ENCODE results near the gene GPC6. TPM values are rescaled to one million over a fixed set of nuclear protein-coding genes. Genes with fewer than 3 reads are reported as not detected.

Gene GPC6
- total and polyA plus RNA-seq, 9 of the 15 experiments (the other 6 are each of a cell fraction or from before 2014, with no cell fraction given), result under 0.01 to 0.20 (median 0.01) TPM; not detected in 4

DNA sequence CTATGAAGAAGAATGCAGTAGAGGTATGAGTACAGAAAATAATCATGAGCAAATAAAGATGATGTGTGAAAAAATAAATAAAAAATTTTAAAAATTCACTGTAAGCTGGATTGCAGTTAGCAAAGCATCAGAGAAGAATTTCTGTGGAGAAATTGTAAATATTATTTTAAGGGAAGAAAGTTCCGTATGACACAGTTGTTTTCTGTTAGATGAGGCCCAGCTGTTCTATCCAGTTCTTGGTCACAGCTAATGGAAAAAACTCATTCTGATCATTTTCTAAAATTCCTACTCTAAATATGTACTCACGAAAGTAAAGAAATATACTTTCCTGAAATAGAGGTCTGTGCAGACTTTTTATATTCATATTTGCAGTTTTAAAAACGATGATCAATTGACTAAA is 674.1 kb downstream of the GPC6 start:
- Histone ChIP-seq H3K4me3 (no peak overlapping the region), H3K4me1 (replicated peaks in 1 of 2; ENCODE audit: control insufficient read depth in 2 of 2, insufficient read depth in 2 of 2, low read length in 2 of 2) (no peaks in the 10 kb centered on the region), H3K27ac (ENCODE audit: extremely low read depth, low read depth, low read length) (no peak overlapping the region), H4K20me1 (replicated peaks; ENCODE audit: control insufficient read depth, insufficient read depth, low read length) (no peaks in the 10 kb centered on the region), H3K27me3 (ENCODE audit: control insufficient read depth in 2 of 2, insufficient read depth in 2 of 2, low read length in 2 of 2) (no peaks in the 10 kb centered on the region), H3K9me3 (replicated peaks; ENCODE audit: control insufficient read depth, insufficient read depth, low read depth, low read length) (no peaks in the 10 kb centered on the region), H3K9me1 (ENCODE audit: control insufficient read depth, insufficient read depth, low read length) (no peaks in the 10 kb centered on the region), H3K9ac (ENCODE audit: insufficient read depth in 1 of 2, low read depth in 2 of 2, low read length in 2 of 2) (no peak overlapping the region), H3K79me2 (ENCODE audit: control insufficient read depth, insufficient read depth, low read length) (no peaks in the 10 kb centered on the region), H2AFZ (ENCODE audit: low read depth, low read length) (no peak overlapping the region), H3K4me2 (ENCODE audit: insufficient read depth, low read length) (no peak overlapping the region), H3K36me3 (ENCODE audit: control insufficient read depth, insufficient read depth, low read length) (no peaks in the 10 kb centered on the region)
- ATAC-seq (no peak), DNase-seq (ENCODE audit: extremely low read depth in 1 of 4, low spot score in 3 of 4) (no peak), FAIRE-seq (no peak)
- in situ Hi-C loops (cut with MboI) (no loop called here), intact Hi-C loops (cut with micrococcal nuclease) (no loop called here)
- no TSS peak for BruUV-seq (replicated peaks)
- TF ChIP-seq ZNF324 (CRISPR knock-in tag; IDR thresholded peaks at IDR 0.05), result no peak
- CTCF ChIA-PET (ENCODE audit: low intra/inter-chr PET ratio), result no interaction called here
- WGBS (ENCODE audit: insufficient coverage, low coverage, missing lambda C conversion rate), result 0% methylated on average over 3 of the region's 3 CpGs
- POLR2A ChIA-PET, result no interaction called here

DNA sequence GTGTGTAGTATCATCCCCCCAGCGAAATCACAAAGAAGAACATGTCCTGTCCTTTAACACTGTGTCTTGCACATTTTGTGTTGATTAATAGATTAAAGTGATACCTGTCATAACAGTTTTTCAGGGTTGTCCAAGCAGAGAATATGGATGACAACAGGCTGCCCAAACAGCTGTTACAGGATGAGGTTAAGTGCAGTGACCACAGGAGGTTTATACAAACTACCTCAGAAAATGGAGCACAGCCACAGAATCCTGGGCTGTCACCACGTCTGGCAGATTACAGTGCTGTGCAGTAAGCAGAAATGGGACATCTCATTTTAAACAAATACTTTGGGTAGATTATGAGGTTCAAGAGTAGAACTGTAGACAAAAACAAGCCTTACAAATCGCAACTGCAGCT is 677.3 kb downstream of the GPC6 start:
- no TSS peak for BruUV-seq (replicated peaks)
- H3K9me3 ChIP-seq (replicated peaks; ENCODE audit: control insufficient read depth, insufficient read depth, low read depth, low read length), result no peaks in the 10 kb centered on the region

More for the DNA sequence above, 677.3 kb downstream of the GPC6 start:
- H3K27ac ChIP-seq (ENCODE audit: extremely low read depth, low read depth, low read length), result no peak overlapping the region
- H3K36me3 ChIP-seq (ENCODE audit: control insufficient read depth, insufficient read depth, low read length), result no peaks in the 10 kb centered on the region
- ATAC-seq (no peak), FAIRE-seq (no peak), DNase-seq (ENCODE audit: extremely low read depth in 1 of 4, low spot score in 3 of 4) (no peak)
- CTCF ChIA-PET (ENCODE audit: low intra/inter-chr PET ratio), result no interaction called here
- H4K20me1 ChIP-seq (replicated peaks; ENCODE audit: control insufficient read depth, insufficient read depth, low read length), result no peaks in the 10 kb centered on the region
- no peak overlapping the region for H3K4me2 ChIP-seq (ENCODE audit: insufficient read depth, low read length)
- in situ Hi-C loops (cut with MboI), result no loop called here
- no peaks in the 10 kb centered on the region for H3K79me2 ChIP-seq (ENCODE audit: control insufficient read depth, insufficient read depth, low read length)
- H3K9ac ChIP-seq (ENCODE audit: insufficient read depth in 1 of 2, low read depth in 2 of 2, low read length in 2 of 2), result no peak overlapping the region
- intact Hi-C loops (cut with micrococcal nuclease), result no loop called here
- POLR2A ChIA-PET, result no interaction called here
- WGBS (ENCODE audit: insufficient coverage, low coverage, missing lambda C conversion rate), result 0% methylated on average over 3 of the region's 3 CpGs
- TF ChIP-seq, protein P1, sequence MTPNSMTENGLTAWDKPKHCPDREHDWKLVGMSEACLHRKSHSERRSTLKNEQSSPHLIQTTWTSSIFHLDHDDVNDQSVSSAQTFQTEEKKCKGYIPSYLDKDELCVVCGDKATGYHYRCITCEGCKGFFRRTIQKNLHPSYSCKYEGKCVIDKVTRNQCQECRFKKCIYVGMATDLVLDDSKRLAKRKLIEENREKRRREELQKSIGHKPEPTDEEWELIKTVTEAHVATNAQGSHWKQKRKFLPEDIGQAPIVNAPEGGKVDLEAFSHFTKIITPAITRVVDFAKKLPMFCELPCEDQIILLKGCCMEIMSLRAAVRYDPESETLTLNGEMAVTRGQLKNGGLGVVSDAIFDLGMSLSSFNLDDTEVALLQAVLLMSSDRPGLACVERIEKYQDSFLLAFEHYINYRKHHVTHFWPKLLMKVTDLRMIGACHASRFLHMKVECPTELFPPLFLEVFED (CRISPR knock-in tag; conservative IDR thresholded peaks at IDR 0.05), result no peak
- TF ChIP-seq ZEB2 (IDR thresholded peaks at IDR 0.05) (no peak), ETV6 (IDR thresholded peaks at IDR 0.05; ENCODE audit: borderline replicate concordance in 1 of 2, low read depth in 2 of 2, low read length in 1 of 2) (no peak), ETV6 (CRISPR knock-in tag; IDR thresholded peaks at IDR 0.05; ENCODE audit: borderline replicate concordance) (no peak), PYGO2 (tag; IDR thresholded peaks at IDR 0.05) (no peak), JUN (IDR thresholded peaks at IDR 0.05; ENCODE audit: borderline replicate concordance, low read depth, low read length) (no peak), JUN (CRISPR knock-in tag; IDR thresholded peaks at IDR 0.05; ENCODE audit: borderline replicate concordance) (no peak), ZNF830 (CRISPR knock-in tag; IDR thresholded peaks at IDR 0.05) (no peak)
- TF ChIP-seq, protein P2, sequence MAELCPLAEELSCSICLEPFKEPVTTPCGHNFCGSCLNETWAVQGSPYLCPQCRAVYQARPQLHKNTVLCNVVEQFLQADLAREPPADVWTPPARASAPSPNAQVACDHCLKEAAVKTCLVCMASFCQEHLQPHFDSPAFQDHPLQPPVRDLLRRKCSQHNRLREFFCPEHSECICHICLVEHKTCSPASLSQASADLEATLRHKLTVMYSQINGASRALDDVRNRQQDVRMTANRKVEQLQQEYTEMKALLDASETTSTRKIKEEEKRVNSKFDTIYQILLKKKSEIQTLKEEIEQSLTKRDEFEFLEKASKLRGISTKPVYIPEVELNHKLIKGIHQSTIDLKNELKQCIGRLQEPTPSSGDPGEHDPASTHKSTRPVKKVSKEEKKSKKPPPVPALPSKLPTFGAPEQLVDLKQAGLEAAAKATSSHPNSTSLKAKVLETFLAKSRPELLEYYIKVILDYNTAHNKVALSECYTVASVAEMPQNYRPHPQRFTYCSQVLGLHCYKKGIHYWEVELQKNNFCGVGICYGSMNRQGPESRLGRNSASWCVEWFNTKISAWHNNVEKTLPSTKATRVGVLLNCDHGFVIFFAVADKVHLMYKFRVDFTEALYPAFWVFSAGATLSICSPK (IDR thresholded peaks at IDR 0.05; ENCODE audit: borderline replicate concordance), result no peak
- no peak overlapping the region for H2AFZ ChIP-seq (ENCODE audit: low read depth, low read length)
- H3K27me3 ChIP-seq (ENCODE audit: control insufficient read depth in 2 of 2, insufficient read depth in 2 of 2, low read length in 2 of 2), result no peaks in the 10 kb centered on the region
- no peaks in the 10 kb centered on the region for H3K4me1 ChIP-seq (replicated peaks in 1 of 2; ENCODE audit: control insufficient read depth in 2 of 2, insufficient read depth in 2 of 2, low read length in 2 of 2)
- no peak overlapping the region for H3K4me3 ChIP-seq
- no peaks in the 10 kb centered on the region for H3K9me1 ChIP-seq (ENCODE audit: control insufficient read depth, insufficient read depth, low read length)
